Loucy (cell line): ENCODE data around the gene DMXL2.

Experiments
- H2AFZ ChIP-seq: fragments of 200-600 bp; sonication (generic); 2 replicates; pipeline ENCODE4 v1.6.0; 2016; ENCODE audit warnings: antibody characterized with exemption, mild to moderate bottlenecking, low read length, moderate library complexity
- H3F3A ChIP-seq: fragments of 200-600 bp; 2 replicates; pipeline ENCODE4 v1.6.0; 2016; ENCODE audit warnings: antibody characterized with exemption, low read depth, mild to moderate bottlenecking
- H3K27me3 ChIP-seq: fragments of 200-600 bp; sonication (generic); 2 replicates; pipeline ENCODE4 v1.6.1; 2014; ENCODE audit warnings: low read length, mild to moderate bottlenecking; ENCODE audit not compliant: insufficient read depth, poor library complexity, severe bottlenecking
- H3K36me3 ChIP-seq: fragments of 200-600 bp; sonication (generic); 2 replicates; pipeline ENCODE4 v1.6.1; 2016; ENCODE audit warnings: low read length; ENCODE audit not compliant: insufficient read depth
- H3K4me1 ChIP-seq: fragments of 200-600 bp; sonication (generic); 2 replicates; pipeline ENCODE4 v1.5.1; 2014; ENCODE audit warnings: low read length, mild to moderate bottlenecking; ENCODE audit not compliant: insufficient read depth, poor library complexity, severe bottlenecking
- H3K4me2 ChIP-seq: fragments of 200-600 bp; sonication (generic); 2 replicates; pipeline ENCODE4 v1.6.0; 2014; ENCODE audit warnings: antibody characterized with exemption, low read length, low read depth, mild to moderate bottlenecking; ENCODE audit not compliant: poor library complexity, severe bottlenecking
- H3K4me3 ChIP-seq: fragments of 200-600 bp; sonication (generic); 2 replicates; pipeline ENCODE4 v1.5.1; 2014; ENCODE audit warnings: low read length, mild to moderate bottlenecking, mixed read lengths; ENCODE audit not compliant: poor library complexity, severe bottlenecking
- H3K79me2 ChIP-seq: fragments of 200-600 bp; sonication (generic); 2 replicates; pipeline ENCODE4 v1.6.1; 2014; ENCODE audit warnings: low read length; ENCODE audit not compliant: insufficient read depth
- H3K9ac ChIP-seq: fragments of 200-600 bp; sonication (generic); 2 replicates; pipeline ENCODE4 v1.6.0; 2014; ENCODE audit warnings: mild to moderate bottlenecking, low read depth, low read length, moderate library complexity; ENCODE audit not compliant: poor library complexity, severe bottlenecking
- H3K9me2 ChIP-seq: fragments of 200-600 bp; sonication (generic); replicated peaks from 2 replicates; pipeline ENCODE4 v1.6.1; 2016; ENCODE audit warnings: low read depth, low read length, mixed read lengths
- H3K9me3 ChIP-seq: fragments of 200-600 bp; sonication (generic); 2 replicates; pipeline ENCODE4 v1.6.1; 2014; ENCODE audit warnings: mild to moderate bottlenecking, antibody characterized with exemption, low read length, low read depth; ENCODE audit not compliant: insufficient read depth
- H4K20me1 ChIP-seq: fragments of 200-600 bp; sonication (generic); 2 replicates; pipeline ENCODE4 v1.6.0; 2014; ENCODE audit warnings: antibody characterized with exemption, low read length, mild to moderate bottlenecking; ENCODE audit not compliant: insufficient read depth, poor library complexity, severe bottlenecking
- EZH2phosphoT487 ChIP-seq: fragments of 200-600 bp; IDR thresholded peaks from 2 replicates; pipeline ENCODE4 v1.6.1; 2018; ENCODE audit warnings: antibody characterized with exemption, mild to moderate bottlenecking, moderate library complexity, borderline replicate concordance
- TF ChIP-seq, protein P1 (sequence below): fragments of 200-600 bp; sonication (generic); conservative IDR thresholded peaks from 2 replicates; pipeline ENCODE4 v1.5.1; 2014; ENCODE audit warnings: mild to moderate bottlenecking, antibody characterized with exemption, low read length

Gene DMXL2

DNA sequence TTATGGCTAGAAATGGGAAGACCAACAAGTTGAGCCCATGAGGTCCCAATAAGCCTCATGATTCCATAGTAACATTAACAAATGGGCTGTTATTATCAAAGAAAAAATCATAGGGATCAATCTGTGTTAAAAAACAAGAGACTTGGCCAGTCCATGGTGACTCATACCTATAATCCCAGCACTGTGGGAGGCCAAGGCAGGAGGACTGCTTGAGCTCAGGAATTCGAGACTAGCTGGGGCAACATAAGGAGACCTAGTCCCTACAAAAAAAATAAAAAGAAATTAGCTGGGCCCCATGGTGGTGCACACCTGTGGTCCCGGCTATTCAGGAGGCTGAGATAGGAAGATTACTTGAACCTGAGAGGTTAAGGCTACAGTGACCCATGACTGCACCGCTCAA, 124.8 kb downstream of the DMXL2 start:
- H3K4me3 ChIP-seq = no peak overlapping the region
- H4K20me1 ChIP-seq = no peaks in the 10 kb centered on the region
- H3K79me2 ChIP-seq = no peaks in the 10 kb centered on the region
- H3K9ac ChIP-seq = no peak overlapping the region
- H3F3A ChIP-seq = no peaks in the 10 kb centered on the region
- no peaks in the 10 kb centered on the region for H3K27me3 ChIP-seq
- H3K9me2 ChIP-seq = no peaks in the 10 kb centered on the region
- peaks cover 28% of the 10 kb centered on the region for H3K4me1 ChIP-seq
- H2AFZ ChIP-seq = no peak overlapping the region
- peaks cover 3% of the 10 kb centered on the region; the same call in 1 of the 2 replicates for H3K36me3 ChIP-seq
- TF ChIP-seq EZH2phosphoT487 = no peak
- TF ChIP-seq, protein P1, sequence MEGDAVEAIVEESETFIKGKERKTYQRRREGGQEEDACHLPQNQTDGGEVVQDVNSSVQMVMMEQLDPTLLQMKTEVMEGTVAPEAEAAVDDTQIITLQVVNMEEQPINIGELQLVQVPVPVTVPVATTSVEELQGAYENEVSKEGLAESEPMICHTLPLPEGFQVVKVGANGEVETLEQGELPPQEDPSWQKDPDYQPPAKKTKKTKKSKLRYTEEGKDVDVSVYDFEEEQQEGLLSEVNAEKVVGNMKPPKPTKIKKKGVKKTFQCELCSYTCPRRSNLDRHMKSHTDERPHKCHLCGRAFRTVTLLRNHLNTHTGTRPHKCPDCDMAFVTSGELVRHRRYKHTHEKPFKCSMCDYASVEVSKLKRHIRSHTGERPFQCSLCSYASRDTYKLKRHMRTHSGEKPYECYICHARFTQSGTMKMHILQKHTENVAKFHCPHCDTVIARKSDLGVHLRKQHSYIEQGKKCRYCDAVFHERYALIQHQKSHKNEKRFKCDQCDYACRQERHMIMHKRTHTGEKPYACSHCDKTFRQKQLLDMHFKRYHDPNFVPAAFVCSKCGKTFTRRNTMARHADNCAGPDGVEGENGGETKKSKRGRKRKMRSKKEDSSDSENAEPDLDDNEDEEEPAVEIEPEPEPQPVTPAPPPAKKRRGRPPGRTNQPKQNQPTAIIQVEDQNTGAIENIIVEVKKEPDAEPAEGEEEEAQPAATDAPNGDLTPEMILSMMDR = no peak
- no peaks in the 10 kb centered on the region for H3K9me3 ChIP-seq
- H3K4me2 ChIP-seq = no peak overlapping the region

GRCh38 chr15:51496246-51496645, 126.3 kb downstream of the DMXL2 start:
- TF ChIP-seq, protein P1 = no peak
- no peak for TF ChIP-seq EZH2phosphoT487

GRCh38 chr15:51494411-51495314, 127.9 kb downstream of the DMXL2 start:
- no peaks in the 10 kb centered on the region for H4K20me1 ChIP-seq
- H3K79me2 ChIP-seq = no peaks in the 10 kb centered on the region
- no peaks in the 10 kb centered on the region for H3F3A ChIP-seq
- H3K9ac ChIP-seq = no peak overlapping the region
- H3K9me3 ChIP-seq = no peaks in the 10 kb centered on the region
- peaks cover 25% of the 10 kb centered on the region for H3K4me1 ChIP-seq
- peak overlapping the region; percentile 49 for H3K4me3 ChIP-seq
- TF ChIP-seq, protein P1 = no peak
- TF ChIP-seq EZH2phosphoT487 = 0 out of 2 replicates have a peak, but pooled peaks have one; percentile 20
- no peak overlapping the region for H2AFZ ChIP-seq
- no peaks in the 10 kb centered on the region for H3K9me2 ChIP-seq
- peaks cover 2% of the 10 kb centered on the region; the same call in 1 of the 2 replicates for H3K36me3 ChIP-seq
- peak overlapping the region; percentile 67 for H3K4me2 ChIP-seq
- no peaks in the 10 kb centered on the region for H3K27me3 ChIP-seq

More at GRCh38 chr15:51496246-51496645, 126.3 kb downstream of the DMXL2 start:
- H3F3A ChIP-seq = no peaks in the 10 kb centered on the region
- H3K4me3 ChIP-seq = no peak overlapping the region
- H3K4me1 ChIP-seq = peaks cover 25% of the 10 kb centered on the region
- no peaks in the 10 kb centered on the region for H4K20me1 ChIP-seq
- no peak overlapping the region for H3K9ac ChIP-seq
- H3K9me2 ChIP-seq = no peaks in the 10 kb centered on the region
- H3K36me3 ChIP-seq = peaks cover 3% of the 10 kb centered on the region; the same call in 1 of the 2 replicates
- no peaks in the 10 kb centered on the region for H3K9me3 ChIP-seq
- no peak overlapping the region for H3K4me2 ChIP-seq
- no peak overlapping the region for H2AFZ ChIP-seq
- H3K27me3 ChIP-seq = no peaks in the 10 kb centered on the region
- H3K79me2 ChIP-seq = no peaks in the 10 kb centered on the region
